DMS 273 (cell line): ENCODE measurements around the gene YJEFN3.

Source experiments
- DNase-seq: peaks from one replicate; lab custom pipeline; 2025; ENCODE audit not compliant: unreplicated experiment; lab: John Stamatoyannopoulos, UW

YJEFN3 gene

DNA sequence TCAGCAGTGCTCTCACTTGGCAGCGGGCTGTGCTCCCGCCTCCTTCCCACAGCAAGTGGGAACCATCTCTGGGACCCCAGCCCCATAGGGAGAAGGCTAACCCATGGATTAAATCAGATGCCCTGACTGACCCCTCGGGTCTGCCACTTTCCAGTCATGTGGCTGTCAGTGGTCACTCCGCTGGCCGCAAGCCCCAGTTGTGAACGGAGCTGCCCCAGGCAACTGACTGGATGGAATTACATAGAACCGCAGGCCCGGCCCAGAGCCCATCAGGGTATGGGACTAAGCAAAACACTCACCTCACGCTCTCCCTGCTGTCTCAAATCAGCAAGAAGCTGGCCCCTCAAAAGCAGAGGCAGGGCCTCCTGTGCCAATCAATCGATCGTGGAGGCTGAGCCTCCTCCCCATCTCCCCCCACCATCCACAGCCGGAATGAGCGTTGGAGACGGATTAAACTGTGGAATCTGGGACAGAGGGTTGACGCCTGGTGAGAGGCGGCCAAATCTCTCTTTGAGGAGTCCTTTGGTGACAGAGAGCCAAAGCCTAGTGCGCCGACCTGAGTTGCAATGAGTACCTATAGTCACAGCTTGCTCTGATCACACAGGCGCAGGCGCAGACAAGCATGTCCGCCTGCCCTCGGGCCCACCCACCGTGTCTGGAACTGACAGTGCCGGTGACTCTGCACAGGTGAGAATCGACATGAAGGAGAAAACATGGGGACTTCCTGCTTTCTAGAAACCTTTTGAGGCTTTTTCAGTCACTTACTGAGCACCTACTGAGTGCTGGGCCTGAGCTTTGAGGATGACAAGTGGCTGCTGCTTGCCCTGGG, 51.0 kb downstream of the YJEFN3 start:
- no peak for DNase-seq

DNA sequence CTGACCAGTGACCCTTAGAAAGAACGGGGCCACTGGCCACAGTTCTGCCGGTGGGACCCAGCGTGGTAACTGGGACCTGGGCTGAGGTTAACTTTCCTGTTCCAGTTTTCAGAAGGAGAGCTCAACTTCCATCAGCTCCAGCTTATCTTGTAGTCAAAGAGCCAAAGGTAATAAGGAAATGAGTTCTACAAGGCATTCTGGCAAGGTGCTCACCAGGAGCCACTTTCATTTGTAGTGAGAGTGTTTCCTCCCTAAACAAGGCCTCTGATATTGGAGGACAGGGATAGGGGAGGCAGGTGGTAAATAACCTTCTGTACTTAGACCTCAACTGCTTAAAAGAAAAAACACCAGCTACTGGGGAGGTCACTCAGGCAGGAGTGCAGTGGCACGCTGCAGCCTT, 51.7 kb downstream of the YJEFN3 start:
- DNase-seq = no peak

DNA sequence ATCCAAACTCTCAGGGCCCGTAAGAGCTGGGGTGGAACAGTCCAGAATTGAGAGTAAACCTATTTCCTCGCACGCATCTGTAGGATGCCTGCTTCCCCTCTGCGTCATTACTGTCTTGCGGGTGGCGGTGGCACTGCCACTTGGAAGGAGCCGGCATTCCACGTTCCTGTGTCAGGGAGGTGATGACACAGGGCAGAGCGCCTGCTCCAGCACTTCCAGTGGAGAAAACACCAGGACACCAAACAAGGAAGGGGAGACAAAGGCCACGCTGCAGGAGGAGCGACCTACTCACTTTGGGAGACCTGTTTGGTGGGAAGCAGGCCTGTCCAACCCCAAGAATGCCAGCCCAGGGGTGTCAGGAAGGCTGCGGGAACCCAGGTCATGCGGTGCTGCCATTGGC, 52.7 kb downstream of the YJEFN3 start:
- no peak for DNase-seq

DNA sequence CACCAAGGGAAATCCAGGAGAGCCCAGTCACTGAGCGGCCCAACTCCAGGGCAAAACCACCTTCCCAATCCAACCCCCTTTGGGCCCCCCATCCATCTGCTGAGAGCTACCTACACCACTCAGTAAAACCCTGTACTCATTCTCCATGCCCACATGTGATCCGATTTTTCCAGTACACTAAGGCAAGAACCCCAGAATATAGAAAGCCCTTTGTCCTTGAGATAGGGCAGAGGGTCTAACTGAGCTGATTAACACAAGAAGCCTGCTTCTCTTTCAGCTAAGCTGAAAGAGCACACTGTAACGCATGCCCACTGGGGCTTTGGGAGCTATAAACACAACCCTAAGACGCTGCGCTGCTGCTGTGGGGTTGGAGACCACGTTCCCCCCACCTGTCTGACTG, 53.8 kb downstream of the YJEFN3 start:
- DNase-seq = no peak

DNA sequence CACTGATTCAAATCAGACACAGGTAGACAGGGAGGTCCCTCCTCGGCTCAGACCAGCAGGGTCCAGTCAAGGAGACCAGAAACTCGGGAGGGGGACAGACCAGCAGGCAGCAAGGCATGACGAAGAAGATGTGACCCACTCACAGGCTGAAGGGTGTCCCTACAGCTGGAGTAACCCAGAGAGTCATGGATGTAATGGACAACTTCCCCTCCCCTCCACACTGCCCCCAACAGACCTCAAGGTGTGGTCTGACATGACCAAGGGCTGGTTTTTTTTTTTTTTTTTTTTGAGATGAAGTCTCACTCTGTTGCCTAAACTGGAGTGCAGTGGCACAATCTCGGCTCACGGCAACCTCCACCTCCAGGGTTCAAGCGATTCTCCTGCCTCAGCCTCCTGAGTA, 55.6 kb downstream of the YJEFN3 start:
- no peak for DNase-seq
